GM12864 (cell line): ENCODE data around the gene PHLDB1.

ENCODE experiments used
- DNase-seq: peaks from one replicate; pipeline ENCODE4 v3.0.0-alpha.2; 2011; ENCODE audit warnings: low read depth
- H3K4me3 ChIP-seq: 2 replicates; pipeline ENCODE4 v1.5.1; 2011; ENCODE audit warnings: mild to moderate bottlenecking, low read depth, low read length, control low read depth
- TF ChIP-seq, protein P1 (sequence below): IDR thresholded peaks from 2 replicates; pipeline ENCODE4 v1.5.1; 2011; ENCODE audit warnings: low read depth, mild to moderate bottlenecking, moderate library complexity, low read length, control low read depth, inconsistent platforms; ENCODE audit errors: missing control alignments

The PHLDB1 gene

DNA sequence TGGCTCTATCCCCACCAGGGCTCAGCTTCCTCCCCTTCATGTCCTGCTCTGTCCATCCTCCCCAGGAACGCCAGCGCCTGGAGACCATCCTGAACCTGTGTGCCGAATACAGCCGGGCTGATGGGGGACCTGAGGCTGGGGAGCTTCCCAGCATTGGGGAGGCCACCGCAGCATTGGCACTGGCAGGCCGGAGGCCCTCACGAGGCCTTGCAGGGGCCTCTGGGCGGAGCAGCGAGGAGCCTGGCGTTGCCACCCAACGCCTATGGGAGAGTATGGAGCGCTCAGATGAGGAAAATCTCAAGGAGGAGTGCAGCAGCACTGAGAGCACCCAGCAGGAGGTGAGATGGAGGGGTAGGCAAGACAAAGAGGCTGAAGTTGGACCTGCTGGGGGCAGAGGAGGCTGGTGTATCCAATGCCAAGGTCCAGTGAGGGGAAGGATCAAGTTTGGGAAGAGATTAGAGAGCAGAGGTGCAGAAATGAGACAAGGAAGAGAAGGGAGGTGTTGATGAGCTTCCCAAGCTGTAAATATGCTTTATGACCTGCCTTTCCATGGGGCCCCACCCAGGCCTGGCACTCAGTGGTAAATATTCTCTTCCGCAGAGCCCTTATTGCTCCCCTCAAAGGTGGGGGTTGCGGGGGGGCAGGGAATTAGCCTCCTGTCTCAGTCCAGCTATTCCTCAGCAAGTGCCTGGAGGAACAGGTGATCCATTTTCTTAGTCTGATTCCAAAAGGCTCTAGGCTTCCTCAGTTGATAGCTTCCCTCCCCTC is 23.9 kb downstream of the PHLDB1 start:
- TF ChIP-seq, protein P1, sequence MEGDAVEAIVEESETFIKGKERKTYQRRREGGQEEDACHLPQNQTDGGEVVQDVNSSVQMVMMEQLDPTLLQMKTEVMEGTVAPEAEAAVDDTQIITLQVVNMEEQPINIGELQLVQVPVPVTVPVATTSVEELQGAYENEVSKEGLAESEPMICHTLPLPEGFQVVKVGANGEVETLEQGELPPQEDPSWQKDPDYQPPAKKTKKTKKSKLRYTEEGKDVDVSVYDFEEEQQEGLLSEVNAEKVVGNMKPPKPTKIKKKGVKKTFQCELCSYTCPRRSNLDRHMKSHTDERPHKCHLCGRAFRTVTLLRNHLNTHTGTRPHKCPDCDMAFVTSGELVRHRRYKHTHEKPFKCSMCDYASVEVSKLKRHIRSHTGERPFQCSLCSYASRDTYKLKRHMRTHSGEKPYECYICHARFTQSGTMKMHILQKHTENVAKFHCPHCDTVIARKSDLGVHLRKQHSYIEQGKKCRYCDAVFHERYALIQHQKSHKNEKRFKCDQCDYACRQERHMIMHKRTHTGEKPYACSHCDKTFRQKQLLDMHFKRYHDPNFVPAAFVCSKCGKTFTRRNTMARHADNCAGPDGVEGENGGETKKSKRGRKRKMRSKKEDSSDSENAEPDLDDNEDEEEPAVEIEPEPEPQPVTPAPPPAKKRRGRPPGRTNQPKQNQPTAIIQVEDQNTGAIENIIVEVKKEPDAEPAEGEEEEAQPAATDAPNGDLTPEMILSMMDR: no peak
- no peak for DNase-seq
- H3K4me3 ChIP-seq: no peak overlapping the region

DNA sequence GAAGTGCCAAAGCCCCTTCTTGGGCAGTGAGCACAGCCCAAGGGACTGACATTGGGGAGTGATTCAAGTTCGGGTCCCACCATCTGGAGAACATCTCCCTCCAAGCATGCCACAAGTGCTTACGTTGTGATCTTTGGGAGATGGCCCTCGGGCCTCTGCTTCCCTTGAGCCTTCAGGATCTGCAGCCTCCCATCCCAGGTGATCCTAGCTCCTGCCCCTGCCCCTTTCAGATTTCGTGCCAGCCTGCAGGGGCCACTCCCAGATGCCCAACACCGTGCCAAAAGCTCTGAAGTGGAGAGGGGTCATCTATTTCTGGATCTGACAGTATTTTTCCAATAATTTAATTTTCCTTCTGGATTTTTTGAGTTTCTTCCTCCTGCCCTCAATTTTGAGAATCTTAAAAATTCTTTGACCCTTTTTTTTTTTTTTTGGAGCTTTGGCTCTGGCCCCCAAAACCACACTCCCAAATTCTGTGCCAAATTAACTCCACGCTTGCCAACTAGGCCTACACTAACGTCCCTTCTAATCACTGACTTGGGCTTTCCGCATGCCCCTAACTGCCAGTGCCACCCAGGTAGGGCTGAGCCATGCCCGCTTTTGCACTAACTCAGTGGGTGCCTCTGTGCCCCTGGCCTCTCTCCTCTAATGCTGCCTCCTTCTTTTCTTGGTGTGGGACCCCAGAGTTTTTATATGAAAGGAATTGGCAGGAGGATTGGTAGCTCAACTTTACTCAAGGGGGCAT is 25.3 kb downstream of the PHLDB1 start:
- H3K4me3 ChIP-seq: no peak overlapping the region
- no peak for DNase-seq
- TF ChIP-seq, protein P1: no peak

DNA sequence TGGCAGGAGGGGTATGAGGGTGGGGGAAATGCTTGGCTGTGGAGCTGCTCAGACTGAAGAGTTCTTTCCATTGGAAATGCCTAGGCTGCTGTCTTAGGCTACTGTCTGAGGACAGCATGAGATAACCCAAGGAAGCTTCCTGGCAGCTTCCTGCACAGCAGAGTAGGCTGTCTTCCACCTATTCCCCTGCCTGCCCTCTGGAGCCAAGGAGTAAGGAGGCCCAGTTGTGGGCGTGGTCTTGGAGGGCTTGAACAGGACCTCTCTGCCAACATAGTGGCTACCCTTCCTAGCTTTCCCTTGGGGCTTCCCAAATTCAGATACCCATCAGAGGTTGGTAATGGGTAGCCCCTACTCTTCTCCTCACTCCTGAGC is 25.9 kb downstream of the PHLDB1 start:
- H3K4me3 ChIP-seq: no peak overlapping the region
- no peak for DNase-seq
- TF ChIP-seq, protein P1: no peak

DNA sequence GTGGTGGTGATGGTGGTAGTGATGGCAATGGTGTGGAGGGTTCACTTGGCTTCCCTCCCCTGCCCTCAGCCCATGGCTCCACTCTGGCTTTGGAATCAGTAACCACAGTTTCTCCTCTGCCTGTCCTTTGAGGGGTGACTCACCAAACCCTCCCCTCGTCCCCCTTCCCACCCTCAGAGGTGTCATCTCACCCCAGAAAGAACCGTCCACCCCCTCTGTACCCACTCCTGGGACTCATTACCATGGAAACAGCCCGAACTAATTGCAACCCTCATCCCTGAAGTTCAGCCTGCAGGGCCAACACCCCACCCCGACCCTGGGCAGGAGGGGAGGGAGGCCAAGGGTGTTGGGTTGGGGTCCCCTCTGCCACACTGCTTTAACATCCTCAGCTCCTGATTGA is 26.6 kb downstream of the PHLDB1 start:
- TF ChIP-seq, protein P1: no peak
- H3K4me3 ChIP-seq: no peak overlapping the region
- DNase-seq: no peak

DNA sequence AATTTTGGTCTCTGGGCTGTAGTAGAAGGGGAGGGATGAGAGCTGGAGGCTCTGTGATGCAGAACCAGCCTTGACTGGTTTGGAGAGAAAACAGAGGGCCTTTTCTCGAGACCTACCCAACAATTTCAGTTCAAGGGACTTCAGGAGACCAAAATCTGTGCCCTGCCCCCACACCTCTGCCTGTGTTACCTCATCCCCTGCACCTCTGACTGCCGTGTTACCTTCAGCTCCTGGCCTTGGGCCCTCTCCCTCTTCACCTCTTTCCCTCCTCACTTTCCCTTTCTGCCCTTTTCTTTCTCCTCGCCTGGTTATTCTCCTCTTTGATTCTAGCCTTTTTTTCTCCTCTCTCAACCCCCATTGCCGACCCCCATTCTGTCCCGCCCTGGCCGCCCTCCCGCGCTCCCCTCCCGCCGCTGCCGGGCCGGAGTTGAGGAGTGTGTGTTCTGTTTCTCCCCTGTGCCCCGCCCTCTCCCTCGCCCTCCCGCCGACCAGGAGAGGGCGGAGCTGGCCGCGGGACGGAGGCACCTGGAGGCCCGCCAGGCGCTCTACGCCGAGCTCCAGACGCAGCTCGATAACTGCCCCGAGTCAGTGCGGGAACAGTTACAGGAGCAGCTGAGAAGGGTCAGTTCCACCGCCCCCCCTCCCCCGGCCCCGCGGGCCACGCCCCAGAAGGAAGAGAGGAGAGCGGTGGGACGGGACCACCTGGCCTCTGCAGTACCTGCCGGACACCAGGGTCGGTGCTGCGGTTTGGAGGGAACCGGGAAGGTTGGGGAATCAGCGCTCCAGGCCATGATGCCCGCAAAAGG is 27.2 kb downstream of the PHLDB1 start:
- DNase-seq: no peak
- TF ChIP-seq, protein P1: no peak
- no peak overlapping the region for H3K4me3 ChIP-seq

DNA sequence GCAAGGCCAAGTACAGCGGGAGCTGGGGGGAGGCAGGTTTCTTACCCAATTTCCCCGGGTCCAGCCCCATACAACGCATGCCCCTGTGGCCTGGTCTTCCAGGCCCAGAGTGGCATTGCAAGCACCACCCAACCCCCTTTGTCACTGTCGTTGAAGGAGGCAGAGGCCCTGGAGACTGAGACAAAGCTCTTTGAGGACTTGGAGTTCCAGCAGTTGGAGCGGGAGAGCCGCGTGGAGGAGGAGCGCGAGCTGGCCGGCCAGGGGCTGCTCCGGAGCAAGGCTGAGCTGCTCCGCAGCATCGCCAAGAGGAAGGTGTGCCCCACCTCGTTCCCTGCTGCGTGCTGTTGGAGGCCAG is 27.8 kb downstream of the PHLDB1 start:
- TF ChIP-seq, protein P1: no peak
- DNase-seq: no peak
- H3K4me3 ChIP-seq: no peak overlapping the region
